NCI-H2171 (cell line): ENCODE measurements around the gene CD109.
"Not testable (repeated sequence)": the region's sequence is repeated elsewhere in the genome, so short reads cannot be mapped to it uniquely, and the experiment has no call there.

Source experiments
- DNase-seq: peaks from one replicate; lab custom pipeline; 2025; lab: John Stamatoyannopoulos, UW

CD109 gene

GRCh38 chr6:73695619-73696421, at the start of gene CD109:
TSS of gene CD109 (plus strand) at chr6:73696203. CDS start at chr6:73696216, 13 bp downstream.
- DNase-seq, result peak; percentile 12

DNA sequence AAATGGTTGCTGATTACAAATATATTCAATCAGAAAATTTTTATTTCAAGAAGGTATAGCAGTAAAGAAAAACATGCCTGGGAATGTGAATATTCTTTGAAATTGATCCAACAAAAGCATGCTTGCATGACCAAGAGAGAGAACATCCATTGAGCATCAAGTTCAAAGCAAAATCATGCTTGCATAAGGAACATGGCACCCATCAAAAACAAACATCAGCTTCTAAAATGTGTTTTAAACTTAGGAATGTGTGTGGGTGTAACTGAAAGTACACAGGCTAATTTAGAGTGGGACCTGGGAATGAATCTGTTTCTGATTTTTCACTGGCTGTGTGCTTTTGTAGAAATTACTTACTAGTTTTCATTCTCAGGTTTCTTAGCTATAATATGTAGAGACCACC, 47.8 kb upstream of the CD109 start:
- no peak for DNase-seq

- no peak for DNase-seq
Observed at GRCh38 chr6:73649783-73650182, 46.2 kb upstream of the CD109 start.

- DNase-seq, result peak; percentile 53
Observed at GRCh38 chr6:73652637-73653570, 43.1 kb upstream of the CD109 start.

- DNase-seq, result peak; percentile 85
Observed at GRCh38 chr6:73653571-73654424, 42.2 kb upstream of the CD109 start, which contains the start of gene SLC17A5. TSS of gene SLC17A5 (minus strand) at chr6:73653992. CDS start at chr6:73653886, 106 bp downstream.

DNA sequence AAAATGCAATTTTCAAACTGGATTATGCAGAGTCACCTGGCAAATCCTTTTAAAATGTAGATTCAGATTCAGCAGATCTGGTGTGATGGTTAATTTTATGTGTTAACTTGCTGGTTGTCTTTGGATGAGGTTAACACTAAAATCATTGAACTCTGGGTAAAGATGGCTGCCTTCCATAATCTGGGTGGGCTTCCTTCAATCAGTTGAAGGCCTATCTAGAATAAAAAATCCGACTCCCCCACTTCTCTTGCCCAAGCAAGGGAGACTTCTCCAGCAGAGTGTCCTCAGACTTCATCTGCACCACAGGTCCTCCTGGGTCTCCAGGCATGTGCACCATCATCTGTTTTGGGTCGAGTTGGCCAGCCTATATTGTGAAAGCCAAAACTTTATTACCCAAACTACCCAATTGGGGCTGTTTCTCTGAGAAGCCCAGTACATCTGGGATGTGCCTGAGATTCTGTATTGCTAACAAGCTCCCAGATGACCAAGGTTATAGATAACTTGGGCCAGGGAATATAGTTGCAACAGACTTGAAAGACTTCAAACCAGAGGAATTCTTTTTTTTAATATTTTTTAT, 40.6 kb upstream of the CD109 start:
- no peak for DNase-seq

GRCh38 chr6:73656531-73657145, 39.4 kb upstream of the CD109 start:
- DNase-seq, result no peak

GRCh38 chr6:73657201-73657600, 38.8 kb upstream of the CD109 start:
- no peak for DNase-seq

GRCh38 chr6:73664701-73665100, 31.3 kb upstream of the CD109 start:
- DNase-seq, result no peak

DNA sequence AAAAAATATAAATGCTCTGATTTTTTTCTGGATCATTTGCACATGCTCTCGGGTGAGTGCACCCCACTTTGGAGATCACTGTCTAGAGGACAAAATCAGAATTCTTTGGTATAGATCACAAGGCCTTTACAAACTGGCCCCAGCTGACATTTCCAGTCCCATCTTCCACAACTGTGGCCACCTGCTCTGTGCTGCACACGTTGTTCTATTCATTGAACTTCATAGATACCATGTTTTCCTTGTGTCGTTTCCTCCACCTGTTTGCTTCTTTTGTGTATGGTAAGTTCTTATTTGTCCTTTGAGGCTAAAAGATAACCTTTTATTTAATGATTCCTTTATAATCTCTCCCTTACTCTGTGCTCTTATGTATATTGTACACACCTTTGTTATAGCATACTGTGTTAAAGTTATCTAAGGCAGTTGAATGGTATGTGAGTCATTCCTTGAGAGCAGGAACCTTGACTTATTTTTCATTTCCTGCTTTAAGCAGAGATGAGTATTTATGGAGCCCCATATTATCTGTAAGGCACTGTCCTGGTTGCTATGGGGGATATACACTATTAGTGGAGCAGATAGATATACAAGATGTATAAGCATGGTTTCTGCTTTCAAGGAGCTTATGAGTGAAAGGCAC, 30.2 kb upstream of the CD109 start:
- DNase-seq, result no peak

DNA sequence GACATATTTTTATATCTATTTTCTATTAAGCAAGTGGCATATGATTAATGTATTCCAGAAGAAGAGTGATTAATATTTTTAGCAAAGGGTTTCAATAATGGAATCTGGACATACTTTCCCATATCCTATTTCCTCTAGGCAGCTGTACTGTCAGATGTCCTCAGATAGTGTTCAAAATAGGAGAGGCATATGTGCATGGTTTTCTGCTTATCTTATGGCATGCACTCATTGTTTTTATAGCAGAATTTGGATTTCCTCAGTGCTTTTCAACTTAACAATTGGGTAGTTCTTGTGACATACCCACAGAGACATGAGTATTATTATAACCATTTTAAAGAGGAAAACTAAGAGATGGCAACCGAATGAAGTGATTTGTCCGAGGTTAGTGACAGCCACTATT, 29.6 kb upstream of the CD109 start:
- DNase-seq, result no peak

- DNase-seq, result no peak
Observed at GRCh38 chr6:73667798-73668197, 28.2 kb upstream of the CD109 start.

GRCh38 chr6:73669005-73669404, 27.0 kb upstream of the CD109 start:
- DNase-seq, result no peak

DNA sequence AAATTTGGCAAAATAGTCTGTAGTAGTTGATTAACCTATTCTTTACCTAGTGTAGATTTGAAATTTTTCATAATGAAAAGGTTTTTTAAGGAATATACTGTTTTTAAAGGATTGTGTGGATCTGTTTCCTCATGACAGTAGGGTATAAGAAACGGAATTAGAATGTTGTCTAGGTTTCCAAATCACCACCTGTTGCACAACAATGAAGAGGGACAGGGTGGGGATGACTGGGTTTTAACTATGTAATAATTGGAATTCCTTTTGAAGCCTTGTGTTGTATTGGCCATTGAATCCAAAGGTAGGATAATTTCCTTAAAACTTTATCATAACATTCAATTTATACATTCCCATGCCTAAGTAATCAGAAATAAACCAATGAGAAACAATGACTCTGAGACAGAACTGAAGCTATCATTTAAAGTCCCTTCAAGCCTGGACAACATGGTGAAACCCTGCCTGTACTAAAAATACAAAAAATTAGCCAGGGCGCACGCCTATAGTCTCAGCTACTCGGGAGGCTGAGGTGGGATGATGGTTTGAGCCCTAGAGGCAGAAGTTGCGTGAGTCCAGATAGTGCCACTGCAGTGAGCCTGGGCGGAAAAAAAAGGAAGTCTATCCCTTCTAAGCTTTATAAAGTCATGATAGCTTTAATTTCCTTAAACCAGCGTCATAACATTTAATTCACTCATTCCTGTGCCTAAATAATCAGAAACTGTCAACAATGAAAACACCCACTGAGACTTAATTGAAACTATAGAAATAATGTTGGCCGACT, 23.9 kb upstream of the CD109 start:
- DNase-seq, result no peak

DNA sequence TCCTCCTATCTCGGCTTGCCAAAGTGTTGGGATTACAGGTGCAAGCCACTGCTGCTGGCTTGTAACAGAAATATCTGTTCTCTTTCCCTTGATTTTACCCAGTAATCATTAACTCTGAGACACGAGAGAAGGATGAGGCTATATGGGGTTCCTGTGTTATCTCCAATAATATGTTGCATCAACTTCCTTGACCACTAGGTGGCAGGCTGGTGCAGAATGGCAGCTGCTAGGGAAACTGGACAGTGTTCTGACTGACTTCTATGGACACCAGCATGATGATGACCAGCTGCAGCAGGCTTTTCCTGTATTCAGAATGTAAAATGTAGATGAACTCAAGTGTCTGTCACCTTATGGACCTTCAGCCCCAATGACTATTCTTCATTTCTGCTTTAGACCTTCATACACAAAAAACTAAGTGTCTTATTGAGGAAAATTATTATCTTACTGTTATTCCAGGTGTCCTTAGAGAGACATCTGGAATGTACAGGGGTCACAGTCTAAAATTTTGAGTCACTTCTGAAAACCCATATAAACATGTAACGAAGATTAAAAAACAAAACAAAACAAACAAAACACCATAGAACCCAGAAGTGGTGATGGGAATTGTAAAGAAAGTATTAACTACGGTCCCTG, 20.4 kb upstream of the CD109 start:
- DNase-seq, result peak; percentile 8

- no peak for DNase-seq
Observed at GRCh38 chr6:73679009-73679408, 17.0 kb upstream of the CD109 start.

DNA sequence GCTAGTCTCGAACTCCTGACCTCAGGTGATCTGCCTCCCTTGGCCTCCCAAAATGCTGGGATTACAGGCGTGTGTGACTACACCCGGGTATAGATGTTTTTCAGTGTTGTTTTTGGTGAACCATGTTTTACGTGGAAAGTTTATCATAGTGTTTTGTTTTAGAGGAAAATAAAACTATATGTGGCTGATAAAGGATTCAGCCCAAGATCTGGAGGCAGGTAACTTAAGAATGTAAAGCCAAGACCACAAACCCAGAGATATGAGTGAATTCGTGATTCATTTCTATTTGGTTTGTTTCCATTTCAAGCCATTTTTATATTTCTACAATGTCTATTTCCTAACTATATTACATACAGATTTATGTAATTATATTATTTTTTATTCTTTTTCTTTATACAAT, 16.2 kb upstream of the CD109 start:
- DNase-seq, result not testable (repeated sequence)

DNA sequence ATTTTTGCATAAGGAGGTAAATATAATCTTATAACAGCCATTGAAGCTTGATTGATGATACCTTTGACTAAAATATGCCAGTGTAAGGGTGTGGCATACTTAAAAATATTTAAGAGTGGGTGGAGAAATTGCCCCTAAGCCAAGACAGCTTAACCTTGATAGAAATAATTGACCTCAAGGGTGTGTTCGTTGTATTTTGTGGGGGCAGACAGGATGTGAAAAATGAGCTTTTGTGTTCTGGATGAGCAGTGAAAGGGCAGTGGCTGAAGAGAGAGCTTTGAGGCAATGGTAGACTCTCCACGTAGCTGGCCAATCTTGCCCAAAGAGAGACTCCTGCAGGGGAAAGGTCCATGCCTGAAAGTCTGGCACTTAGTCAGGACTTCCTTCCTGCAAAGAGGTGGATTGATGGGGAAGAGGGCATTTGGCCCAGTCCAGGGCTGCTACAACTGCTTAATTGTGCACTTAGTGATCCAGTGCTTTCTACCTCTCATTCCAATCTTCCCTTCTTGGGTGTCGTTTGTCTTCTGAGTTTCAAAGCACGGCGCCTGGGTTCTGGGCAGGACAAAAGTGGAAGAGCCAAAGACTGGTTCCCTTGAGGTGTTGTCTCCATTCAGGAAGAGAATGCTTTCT, 15.6 kb upstream of the CD109 start:
- no peak for DNase-seq

DNA sequence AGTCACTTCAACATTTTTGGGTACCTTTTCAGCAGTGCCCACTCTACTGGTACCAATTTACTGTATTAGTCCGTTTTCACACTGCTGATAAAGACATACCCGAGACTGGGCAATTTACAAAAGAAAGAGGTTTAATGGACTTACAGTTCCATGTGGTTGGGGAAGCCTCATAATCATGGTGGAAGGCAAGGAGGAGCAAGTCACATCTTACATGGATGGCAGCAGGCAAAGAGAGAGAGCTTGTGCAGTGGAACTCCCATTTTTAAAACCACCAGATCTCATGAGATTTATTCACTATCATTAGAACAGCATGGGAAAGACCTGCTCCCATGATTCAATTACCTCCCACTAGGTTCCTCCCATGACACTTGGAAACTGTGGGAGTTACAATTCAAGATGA, 12.4 kb upstream of the CD109 start:
- DNase-seq, result not testable (repeated sequence)
